Naive B cell (primary cell): ENCODE measurements around the gene PLAGL2. TPM values are rescaled to one million over a fixed set of nuclear protein-coding genes. Genes with fewer than 3 reads are reported as not detected.

Source experiments
- ATAC-seq, 2 donors: fragments of 150-1000 bp; cut with Tn5 transposase; 2 replicates each; pipeline ENCODE4 v1.10.0; 2021; ENCODE audit warnings: low read depth in 2 of 2, mild to moderate bottlenecking in 2 of 2, moderate library complexity in 2 of 2
- DNase-seq: peaks from one replicate; pipeline ENCODE4 v3.0.0; 2022
- H3K27ac Mint-ChIP-seq, 6 donors: one replicate each; pipeline ENCODE4 v1.8.0; 2020 to 2022; ENCODE audit warnings: mild to moderate bottlenecking in 6 of 6, mixed read lengths in 6 of 6, moderate library complexity in 5 of 6, inconsistent platforms in 2 of 6
- H3K27me3 Mint-ChIP-seq, 3 donors: one replicate each; pipeline ENCODE4 v1.8.0; 2021 to 2022; ENCODE audit warnings: mixed read lengths in 3 of 3, mild to moderate bottlenecking in 1 of 3
- H3K36me3 Mint-ChIP-seq, 2 donors: one replicate each; pipeline ENCODE4 v1.8.0; 2020 to 2022; ENCODE audit warnings: mixed read lengths in 2 of 2, inconsistent platforms in 1 of 2, mild to moderate bottlenecking in 1 of 2
- H3K4me1 Mint-ChIP-seq, 3 donors: one replicate each; pipeline ENCODE4 v1.8.0; 2020 to 2022; ENCODE audit warnings: mixed read lengths in 3 of 3, inconsistent platforms in 1 of 3, mild to moderate bottlenecking in 1 of 3, moderate library complexity in 1 of 3
- H3K4me3 Mint-ChIP-seq, 8 donors: one replicate each; pipeline ENCODE4 v1.8.0; 2020 to 2022; ENCODE audit warnings: mild to moderate bottlenecking in 8 of 8, mixed read lengths in 8 of 8, moderate library complexity in 8 of 8, inconsistent platforms in 2 of 8
- H3K9me3 Mint-ChIP-seq, 7 donors: one replicate each; pipeline ENCODE4 v1.8.0; 2020 to 2022; ENCODE audit warnings: mixed read lengths in 7 of 7, mild to moderate bottlenecking in 5 of 7, inconsistent platforms in 2 of 7, moderate library complexity in 1 of 7
- polyA plus RNA-seq, 6 donors: library from polyadenylated mRNA; unstranded; fragments of 300-500 nt; fragmentation: Illumina TruSeq; gene quantifications; one replicate each; pipeline ENCODE4 v1.2.3, GENCODE V29; 2021; ENCODE audit warnings: low read depth in 6 of 6

Gene PLAGL2
- polyA plus RNA-seq, 6 donors from 2014 or later, result 3.1 to 6.8 (median 3.9) TPM

- ATAC-seq, result no peak
- Mint-ChIP-seq H3K9me3 (no peaks in the 10 kb centered on the region), H3K27ac (peak overlapping the region in 2 of 6 donors; percentile 53 to 74), H3K36me3 (peaks cover 5 to 22% of the 10 kb centered on the region in 2 donors), H3K27me3 (no peaks in the 10 kb centered on the region), H3K4me1 (peaks cover 12 to 19% (median 14%) of the 10 kb centered on the region in 3 donors), H3K4me3 (no peak overlapping the region)
- no peak for DNase-seq
Observed at GRCh38 chr20:32237419-32237818, 29.9 kb upstream of the PLAGL2 start.

GRCh38 chr20:32236819-32237218 is 29.3 kb upstream of the PLAGL2 start:
- Mint-ChIP-seq H3K36me3 (peaks cover 8 to 25% of the 10 kb centered on the region in 2 donors), H3K27ac (peak overlapping the region in 1 of 6 donors; percentile 37), H3K9me3 (no peaks in the 10 kb centered on the region), H3K4me3 (no peak overlapping the region), H3K27me3 (no peaks in the 10 kb centered on the region), H3K4me1 (peaks cover 17 to 23% (median 17%) of the 10 kb centered on the region in 3 donors)
- DNase-seq, result no peak
- no peak for ATAC-seq

GRCh38 chr20:32236048-32236533 is 28.5 kb upstream of the PLAGL2 start:
- DNase-seq, result no peak
- peaks cover 22 to 30% (median 23%) of the 10 kb centered on the region in 3 donors for H3K4me1 Mint-ChIP-seq
- H3K9me3 Mint-ChIP-seq, result no peaks in the 10 kb centered on the region
- no peak overlapping the region for H3K27ac Mint-ChIP-seq
- ATAC-seq, result no peak
- H3K4me3 Mint-ChIP-seq, result no peak overlapping the region
- H3K27me3 Mint-ChIP-seq, result no peaks in the 10 kb centered on the region
- H3K36me3 Mint-ChIP-seq, result peaks cover 15 to 31% of the 10 kb centered on the region in 2 donors

- peaks cover 15 to 37% of the 10 kb centered on the region in 2 donors for H3K36me3 Mint-ChIP-seq
Observed at GRCh38 chr20:32235331-32236047, 27.9 kb upstream of the PLAGL2 start.

GRCh38 chr20:32234135-32234808 is 26.7 kb upstream of the PLAGL2 start:
- DNase-seq, result no peak
- Mint-ChIP-seq H3K4me3 (no peak overlapping the region), H3K4me1 (peaks cover 11 to 20% (median 17%) of the 10 kb centered on the region in 3 donors), H3K27me3 (no peaks in the 10 kb centered on the region), H3K27ac (no peak overlapping the region), H3K9me3 (no peaks in the 10 kb centered on the region), H3K36me3 (peaks cover 17 to 37% of the 10 kb centered on the region in 2 donors)
- no peak for ATAC-seq

More at GRCh38 chr20:32235331-32236047, 27.9 kb upstream of the PLAGL2 start:
- Mint-ChIP-seq H3K4me1 (peaks cover 21 to 30% (median 28%) of the 10 kb centered on the region in 3 donors), H3K4me3 (peak overlapping the region in 1 of 8 donors; percentile 59), H3K9me3 (no peaks in the 10 kb centered on the region), H3K27me3 (no peaks in the 10 kb centered on the region), H3K27ac (peak overlapping the region in 3 of 6 donors; percentile 6 to 47 (median 21))
- DNase-seq (no peak), ATAC-seq (no peak)

GRCh38 chr20:32233286-32233685 is 25.7 kb upstream of the PLAGL2 start:
- Mint-ChIP-seq H3K4me3 (no peak overlapping the region), H3K9me3 (no peaks in the 10 kb centered on the region)
- ATAC-seq, result no peak

GRCh38 chr20:32232326-32232886 is 24.9 kb upstream of the PLAGL2 start:
- H3K9me3 Mint-ChIP-seq, result no peaks in the 10 kb centered on the region
- no peak for ATAC-seq
- DNase-seq, result no peak
- peaks cover 11 to 20% (median 17%) of the 10 kb centered on the region in 3 donors for H3K4me1 Mint-ChIP-seq
- H3K27ac Mint-ChIP-seq, result peak overlapping the region; percentile 22 to 72 (median 48)
- H3K36me3 Mint-ChIP-seq, result peaks cover 29 to 37% of the 10 kb centered on the region in 2 donors
- no peaks in the 10 kb centered on the region for H3K27me3 Mint-ChIP-seq
- H3K4me3 Mint-ChIP-seq, result no peak overlapping the region

More at GRCh38 chr20:32233286-32233685, 25.7 kb upstream of the PLAGL2 start:
- peaks cover 11 to 20% (median 17%) of the 10 kb centered on the region in 3 donors for H3K4me1 Mint-ChIP-seq
- no peaks in the 10 kb centered on the region for H3K27me3 Mint-ChIP-seq
- no peak for DNase-seq
- H3K36me3 Mint-ChIP-seq, result peaks cover 27 to 37% of the 10 kb centered on the region in 2 donors
- H3K27ac Mint-ChIP-seq, result peak overlapping the region in 1 of 6 donors; percentile 25

GRCh38 chr20:32231847-32232246 is 24.3 kb upstream of the PLAGL2 start:
- Mint-ChIP-seq H3K9me3 (no peaks in the 10 kb centered on the region), H3K4me1 (peaks cover 11 to 20% (median 17%) of the 10 kb centered on the region in 3 donors), H3K36me3 (peaks cover 29 to 37% of the 10 kb centered on the region in 2 donors), H3K27me3 (no peaks in the 10 kb centered on the region), H3K27ac (peak overlapping the region in 5 of 6 donors; percentile 23 to 75 (median 61)), H3K4me3 (no peak overlapping the region)
- ATAC-seq (peak in 1 of 2 donors; percentile 55), DNase-seq (no peak)

- Mint-ChIP-seq H3K9me3 (no peaks in the 10 kb centered on the region), H3K4me3 (no peak overlapping the region), H3K27ac (peak overlapping the region in 1 of 6 donors; percentile 72), H3K27me3 (no peaks in the 10 kb centered on the region), H3K4me1 (peaks cover 11 to 20% (median 17%) of the 10 kb centered on the region in 3 donors), H3K36me3 (peaks cover 29 to 37% of the 10 kb centered on the region in 2 donors)
- ATAC-seq (no peak), DNase-seq (no peak)
Observed at GRCh38 chr20:32231245-32231644, 23.7 kb upstream of the PLAGL2 start.

GRCh38 chr20:32230707-32231106 is 23.2 kb upstream of the PLAGL2 start:
- ATAC-seq (no peak), DNase-seq (no peak)
- Mint-ChIP-seq H3K4me3 (no peak overlapping the region), H3K4me1 (peaks cover 11 to 20% (median 17%) of the 10 kb centered on the region in 3 donors), H3K36me3 (peaks cover 29 to 34% of the 10 kb centered on the region in 2 donors), H3K27ac (peak overlapping the region in 2 of 6 donors; percentile 72 to 87), H3K27me3 (no peaks in the 10 kb centered on the region), H3K9me3 (no peaks in the 10 kb centered on the region)

GRCh38 chr20:32229251-32229747 is 21.8 kb upstream of the PLAGL2 start:
- peak overlapping the region in 1 of 6 donors; percentile 25 for H3K27ac Mint-ChIP-seq
- no peaks in the 10 kb centered on the region for H3K27me3 Mint-ChIP-seq
- DNase-seq (no peak), ATAC-seq (no peak)
- H3K4me1 Mint-ChIP-seq, result peaks cover 9 to 20% (median 17%) of the 10 kb centered on the region in 3 donors
- H3K36me3 Mint-ChIP-seq, result peaks cover 24 to 27% of the 10 kb centered on the region in 2 donors
- H3K4me3 Mint-ChIP-seq, result peak overlapping the region in 1 of 8 donors; percentile 44
- no peaks in the 10 kb centered on the region for H3K9me3 Mint-ChIP-seq

GRCh38 chr20:32227744-32228688 is 20.5 kb upstream of the PLAGL2 start:
- H3K4me3 Mint-ChIP-seq, result no peak overlapping the region
- H3K36me3 Mint-ChIP-seq, result peaks cover 20 to 24% of the 10 kb centered on the region in 2 donors
- H3K4me1 Mint-ChIP-seq, result peaks cover 8 to 17% (median 15%) of the 10 kb centered on the region in 3 donors
- DNase-seq, result no peak
- no peaks in the 10 kb centered on the region for H3K9me3 Mint-ChIP-seq
- ATAC-seq, result no peak
- H3K27ac Mint-ChIP-seq, result peak overlapping the region in 2 of 6 donors; percentile 35 to 90
- H3K27me3 Mint-ChIP-seq, result no peaks in the 10 kb centered on the region
